ENCODE data around the gene NHS. TPM values are rescaled to one million over a fixed set of nuclear protein-coding genes. Genes with fewer than 3 reads are reported as not detected.

Gene NHS
- total RNA-seq, 1 donor from 2014 or later: 1.0 TPM

DNA sequence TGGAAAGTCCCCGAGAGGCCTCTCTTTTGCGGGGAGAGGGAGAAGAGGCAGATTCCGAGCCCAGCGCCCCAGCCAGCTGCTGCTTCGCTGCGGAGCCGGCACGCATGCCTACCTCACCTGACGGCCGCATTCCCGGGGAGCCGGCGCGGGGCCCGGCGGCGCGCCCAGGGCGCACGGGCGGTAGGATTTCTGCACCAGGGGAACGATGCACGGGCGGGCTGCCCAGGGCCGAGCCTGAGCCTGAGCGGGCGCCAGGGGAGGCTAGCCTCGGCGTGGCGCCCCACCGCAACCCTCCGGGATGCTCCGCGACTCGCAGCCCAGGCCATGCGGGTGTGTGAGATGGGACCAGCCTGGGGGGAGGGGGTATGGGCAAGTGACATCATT is 281.0 kb downstream of the NHS start:
- no peak overlapping the region for H3K27ac ChIP-seq (ENCODE audit: low read depth, low read length)
- H3K9me3 ChIP-seq (ENCODE audit: control insufficient read depth in 3 of 3, low read length in 3 of 3): no peaks in the 10 kb centered on the region
- no peaks in the 10 kb centered on the region for H3K36me3 ChIP-seq (ENCODE audit: control insufficient read depth in 3 of 3, insufficient read depth in 3 of 3, low read length in 3 of 3)
- H3K9ac ChIP-seq (ENCODE audit: low read depth in 1 of 3, low read length in 3 of 3): no peak overlapping the region
- peaks cover 2 to 13% (median 4%) of the 10 kb centered on the region in 3 donors for H3K4me1 ChIP-seq (ENCODE audit: control insufficient read depth in 3 of 3, insufficient read depth in 3 of 3, low read length in 3 of 3)
- H3K27me3 ChIP-seq (ENCODE audit: control insufficient read depth in 3 of 3, insufficient read depth in 3 of 3, low read length in 3 of 3): peaks cover 0 to 6% (median 0%) of the 10 kb centered on the region in 3 donors
- H3K4me3 ChIP-seq (ENCODE audit: low read length in 3 of 3): peak overlapping the region; percentile 25 to 63 (median 61)

DNA sequence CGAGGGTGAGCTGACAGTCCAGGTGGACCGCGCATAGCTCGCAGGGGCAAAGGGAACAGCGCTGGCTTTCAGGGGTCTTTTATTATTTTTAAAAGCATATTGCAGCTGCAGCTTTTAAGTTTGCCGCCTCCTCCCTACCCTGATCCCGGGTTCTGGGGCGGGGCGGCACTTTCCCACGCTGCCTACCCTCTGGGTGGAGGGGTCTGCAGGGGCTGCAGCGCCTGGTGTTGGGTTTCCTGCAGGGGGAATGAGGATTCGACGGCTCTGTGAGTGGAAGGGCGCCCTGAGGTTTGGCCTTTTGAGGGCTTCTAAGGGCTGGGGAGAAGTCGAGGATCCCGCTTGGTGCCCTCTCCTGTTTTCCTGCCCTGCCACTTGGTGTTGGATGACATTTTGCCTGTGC is 281.6 kb downstream of the NHS start:
- Histone ChIP-seq H3K9me3 (ENCODE audit: control insufficient read depth in 3 of 3, low read length in 3 of 3) (no peaks in the 10 kb centered on the region), H3K27me3 (ENCODE audit: control insufficient read depth in 3 of 3, insufficient read depth in 3 of 3, low read length in 3 of 3) (peaks cover 0 to 8% (median 0%) of the 10 kb centered on the region in 3 donors), H3K9ac (ENCODE audit: low read depth in 1 of 3, low read length in 3 of 3) (no peak overlapping the region), H3K4me1 (ENCODE audit: control insufficient read depth in 3 of 3, insufficient read depth in 3 of 3, low read length in 3 of 3) (peaks cover 2 to 13% (median 4%) of the 10 kb centered on the region in 3 donors), H3K27ac (ENCODE audit: low read depth, low read length) (no peak overlapping the region), H3K36me3 (ENCODE audit: control insufficient read depth in 3 of 3, insufficient read depth in 3 of 3, low read length in 3 of 3) (no peaks in the 10 kb centered on the region), H3K4me3 (ENCODE audit: low read length in 3 of 3) (no peak overlapping the region)

DNA sequence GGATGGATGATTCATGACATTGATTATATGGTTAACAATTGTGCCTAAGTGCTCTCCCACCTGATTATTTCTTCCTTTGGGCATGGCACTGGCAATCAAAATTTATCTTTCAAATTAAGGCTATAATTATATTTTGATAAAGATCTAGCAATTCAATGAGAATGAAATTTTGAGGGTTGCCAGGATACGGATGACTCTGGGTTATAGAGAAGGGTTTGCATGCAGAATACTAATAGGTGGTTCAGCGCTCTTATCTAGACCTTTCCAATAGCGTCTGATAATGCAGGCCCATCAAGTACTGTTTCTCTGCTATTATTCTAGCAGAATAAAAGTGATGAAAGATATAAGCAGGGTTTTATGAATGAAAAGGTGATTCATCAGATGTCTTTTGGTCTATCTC is 287.4 kb downstream of the NHS start:
- Histone ChIP-seq H3K36me3 (ENCODE audit: control insufficient read depth in 3 of 3, insufficient read depth in 3 of 3, low read length in 3 of 3) (no peaks in the 10 kb centered on the region), H3K9me3 (ENCODE audit: control insufficient read depth in 3 of 3, low read length in 3 of 3) (no peaks in the 10 kb centered on the region), H3K27ac (ENCODE audit: low read depth, low read length) (no peak overlapping the region), H3K4me1 (ENCODE audit: control insufficient read depth in 3 of 3, insufficient read depth in 3 of 3, low read length in 3 of 3) (no peaks in the 10 kb centered on the region), H3K9ac (ENCODE audit: low read depth in 1 of 3, low read length in 3 of 3) (no peak overlapping the region), H3K4me3 (ENCODE audit: low read length in 3 of 3) (no peak overlapping the region), H3K27me3 (ENCODE audit: control insufficient read depth in 3 of 3, insufficient read depth in 3 of 3, low read length in 3 of 3) (peaks cover 0 to 3% (median 0%) of the 10 kb centered on the region in 3 donors)

DNA sequence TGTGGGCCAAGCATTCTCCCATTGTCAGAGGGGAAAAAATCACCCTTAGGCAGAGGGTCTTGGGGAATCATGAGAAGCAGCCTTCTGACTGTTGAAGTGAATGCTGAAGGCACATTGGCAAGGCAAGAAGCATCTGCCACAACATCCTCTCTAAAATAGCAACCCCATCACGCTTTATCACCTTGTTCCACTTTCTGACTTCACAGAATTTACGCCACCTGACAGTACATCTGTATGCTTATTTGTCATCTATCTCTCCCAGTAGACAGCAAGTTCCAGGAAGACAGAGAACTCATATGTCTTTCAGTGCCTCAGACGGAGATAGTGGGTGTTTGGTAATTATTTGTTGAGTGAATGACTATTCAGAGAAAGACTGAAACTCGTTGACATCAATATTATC is 293.9 kb downstream of the NHS start:
- no peaks in the 10 kb centered on the region for H3K36me3 ChIP-seq (ENCODE audit: control insufficient read depth in 3 of 3, insufficient read depth in 3 of 3, low read length in 3 of 3)
- H3K4me3 ChIP-seq (ENCODE audit: low read length in 3 of 3): no peak overlapping the region
- no peaks in the 10 kb centered on the region for H3K9me3 ChIP-seq (ENCODE audit: control insufficient read depth in 3 of 3, low read length in 3 of 3)
- no peak overlapping the region for H3K27ac ChIP-seq (ENCODE audit: low read depth, low read length)
- no peak overlapping the region for H3K9ac ChIP-seq (ENCODE audit: low read depth in 1 of 3, low read length in 3 of 3)
- no peaks in the 10 kb centered on the region for H3K27me3 ChIP-seq (ENCODE audit: control insufficient read depth in 3 of 3, insufficient read depth in 3 of 3, low read length in 3 of 3)
- no peaks in the 10 kb centered on the region for H3K4me1 ChIP-seq (ENCODE audit: control insufficient read depth in 3 of 3, insufficient read depth in 3 of 3, low read length in 3 of 3)

DNA sequence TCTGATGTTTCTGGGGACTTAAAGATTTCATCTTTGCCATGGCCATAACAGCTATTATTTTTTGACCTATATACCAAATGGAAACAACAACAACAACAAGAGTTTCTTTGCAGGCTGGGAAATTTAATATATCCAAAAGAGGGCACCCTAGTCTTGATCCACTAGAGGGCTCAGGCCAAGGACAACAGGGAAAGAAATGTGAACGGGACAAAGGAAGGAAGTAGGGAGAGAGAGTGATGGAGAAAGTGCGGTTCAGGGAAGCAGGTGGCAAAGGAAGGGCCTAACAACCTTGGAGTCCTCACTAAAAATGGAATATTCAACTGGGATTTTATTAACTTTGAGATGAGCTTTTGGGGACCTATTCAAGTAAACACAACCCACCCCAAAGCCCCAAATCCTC is 294.5 kb downstream of the NHS start:
- Histone ChIP-seq H3K9ac (ENCODE audit: low read depth in 1 of 3, low read length in 3 of 3) (no peak overlapping the region), H3K27ac (ENCODE audit: low read depth, low read length) (no peak overlapping the region), H3K9me3 (ENCODE audit: control insufficient read depth in 3 of 3, low read length in 3 of 3) (no peaks in the 10 kb centered on the region), H3K36me3 (ENCODE audit: control insufficient read depth in 3 of 3, insufficient read depth in 3 of 3, low read length in 3 of 3) (no peaks in the 10 kb centered on the region), H3K27me3 (ENCODE audit: control insufficient read depth in 3 of 3, insufficient read depth in 3 of 3, low read length in 3 of 3) (no peaks in the 10 kb centered on the region), H3K4me1 (ENCODE audit: control insufficient read depth in 3 of 3, insufficient read depth in 3 of 3, low read length in 3 of 3) (no peaks in the 10 kb centered on the region), H3K4me3 (ENCODE audit: low read length in 3 of 3) (no peak overlapping the region)

DNA sequence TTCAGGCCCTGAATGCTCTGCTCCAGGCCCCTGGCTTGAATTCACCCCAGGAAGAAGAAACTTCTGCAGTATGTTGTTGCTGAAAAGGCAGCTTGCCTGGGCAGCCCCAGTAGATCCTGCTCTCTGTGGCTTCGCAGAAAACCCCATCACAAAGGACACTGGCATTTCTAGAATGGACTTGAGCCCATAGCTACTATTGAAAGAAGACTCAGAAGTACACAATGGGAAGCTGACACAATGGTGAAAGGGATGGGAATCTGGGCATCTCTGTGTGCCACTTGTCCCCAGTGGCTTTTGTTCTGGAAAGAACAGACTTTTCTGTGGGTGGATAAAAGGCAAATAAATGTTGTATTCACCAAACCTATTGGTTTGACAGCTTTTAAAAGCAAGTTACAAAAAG is 294.9 kb downstream of the NHS start:
- H3K27ac ChIP-seq (ENCODE audit: low read depth, low read length): no peak overlapping the region
- no peaks in the 10 kb centered on the region for H3K9me3 ChIP-seq (ENCODE audit: control insufficient read depth in 3 of 3, low read length in 3 of 3)
- no peaks in the 10 kb centered on the region for H3K4me1 ChIP-seq (ENCODE audit: control insufficient read depth in 3 of 3, insufficient read depth in 3 of 3, low read length in 3 of 3)
- H3K4me3 ChIP-seq (ENCODE audit: low read length in 3 of 3): no peak overlapping the region
- H3K9ac ChIP-seq (ENCODE audit: low read depth in 1 of 3, low read length in 3 of 3): no peak overlapping the region
- no peaks in the 10 kb centered on the region for H3K36me3 ChIP-seq (ENCODE audit: control insufficient read depth in 3 of 3, insufficient read depth in 3 of 3, low read length in 3 of 3)
- no peaks in the 10 kb centered on the region for H3K27me3 ChIP-seq (ENCODE audit: control insufficient read depth in 3 of 3, insufficient read depth in 3 of 3, low read length in 3 of 3)

DNA sequence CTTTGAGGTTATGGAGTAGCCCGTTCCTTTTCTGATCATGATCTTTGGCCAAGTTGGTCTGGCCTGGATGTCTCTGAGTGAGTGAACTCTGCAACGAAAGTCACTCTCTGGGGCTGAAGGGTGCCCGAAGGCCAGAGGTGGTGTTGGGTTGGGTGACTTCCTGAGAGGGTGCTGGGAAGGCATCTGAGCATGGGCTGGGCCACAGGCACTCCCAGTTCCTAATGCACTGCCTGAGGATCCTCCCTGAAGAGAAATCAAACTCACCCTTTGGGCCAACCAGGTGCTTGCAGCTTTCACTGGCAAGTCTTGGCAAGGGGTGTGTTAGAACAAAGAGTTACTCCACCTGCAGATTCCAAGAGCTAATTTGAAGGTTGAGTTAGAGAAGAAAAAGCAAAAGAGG is 295.9 kb downstream of the NHS start:
- Histone ChIP-seq H3K27me3 (ENCODE audit: control insufficient read depth in 3 of 3, insufficient read depth in 3 of 3, low read length in 3 of 3) (no peaks in the 10 kb centered on the region), H3K36me3 (ENCODE audit: control insufficient read depth in 3 of 3, insufficient read depth in 3 of 3, low read length in 3 of 3) (no peaks in the 10 kb centered on the region), H3K9ac (ENCODE audit: low read depth in 1 of 3, low read length in 3 of 3) (no peak overlapping the region), H3K9me3 (ENCODE audit: control insufficient read depth in 3 of 3, low read length in 3 of 3) (no peaks in the 10 kb centered on the region), H3K4me3 (ENCODE audit: low read length in 3 of 3) (no peak overlapping the region), H3K27ac (ENCODE audit: low read depth, low read length) (no peak overlapping the region), H3K4me1 (ENCODE audit: control insufficient read depth in 3 of 3, insufficient read depth in 3 of 3, low read length in 3 of 3) (no peaks in the 10 kb centered on the region)

GRCh38 chrX:17674601-17675000 is 299.6 kb downstream of the NHS start:
- Histone ChIP-seq H3K27me3 (ENCODE audit: control insufficient read depth in 3 of 3, insufficient read depth in 3 of 3, low read length in 3 of 3) (no peaks in the 10 kb centered on the region), H3K36me3 (ENCODE audit: control insufficient read depth in 3 of 3, insufficient read depth in 3 of 3, low read length in 3 of 3) (no peaks in the 10 kb centered on the region), H3K9ac (ENCODE audit: low read depth in 1 of 3, low read length in 3 of 3) (no peak overlapping the region), H3K27ac (ENCODE audit: low read depth, low read length) (no peak overlapping the region), H3K4me1 (ENCODE audit: control insufficient read depth in 3 of 3, insufficient read depth in 3 of 3, low read length in 3 of 3) (no peaks in the 10 kb centered on the region), H3K9me3 (ENCODE audit: control insufficient read depth in 3 of 3, low read length in 3 of 3) (no peaks in the 10 kb centered on the region), H3K4me3 (ENCODE audit: low read length in 3 of 3) (no peak overlapping the region)

DNA sequence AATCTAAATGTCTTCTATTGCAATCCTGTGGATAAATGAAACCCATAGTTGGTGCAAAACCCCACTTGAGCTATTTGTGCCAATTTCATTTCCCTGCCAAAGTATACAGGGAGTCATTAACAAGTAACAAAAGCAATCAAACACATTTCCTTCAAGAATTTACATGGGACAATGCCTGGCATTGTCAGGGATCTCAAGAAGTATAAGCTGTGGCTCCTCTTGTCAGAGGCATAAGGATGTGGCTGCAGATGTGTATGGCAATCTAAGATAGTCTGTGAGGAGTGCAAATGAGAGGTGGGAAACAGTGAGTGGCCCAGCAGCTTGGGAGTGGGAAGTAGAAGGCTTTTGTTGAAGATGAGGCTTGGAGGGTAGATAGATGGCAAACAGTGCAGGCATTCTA is 304.3 kb downstream of the NHS start:
- Histone ChIP-seq H3K27me3 (ENCODE audit: control insufficient read depth in 3 of 3, insufficient read depth in 3 of 3, low read length in 3 of 3) (no peaks in the 10 kb centered on the region), H3K4me1 (ENCODE audit: control insufficient read depth in 3 of 3, insufficient read depth in 3 of 3, low read length in 3 of 3) (peaks cover 0 to 2% (median 0%) of the 10 kb centered on the region in 3 donors), H3K27ac (ENCODE audit: low read depth, low read length) (no peak overlapping the region)

DNA sequence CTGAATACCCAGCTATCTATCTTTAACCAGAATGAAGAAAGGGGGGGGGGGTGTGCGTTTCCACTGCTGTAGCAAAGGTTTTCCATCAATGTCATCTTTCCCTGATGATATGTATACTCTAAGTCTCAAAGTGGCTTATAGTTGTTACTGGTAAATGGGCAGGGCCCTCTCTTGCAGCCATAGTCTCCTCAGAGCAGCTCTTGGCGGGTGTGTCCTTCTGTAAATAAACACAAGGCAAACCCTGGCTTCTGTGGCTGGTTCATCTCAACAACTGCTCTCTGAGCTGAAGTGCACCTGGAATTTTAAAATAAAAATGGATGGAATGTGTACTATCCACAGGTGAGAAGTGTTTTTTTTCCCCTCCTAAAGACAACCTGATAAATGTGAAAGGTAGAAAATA is 304.8 kb downstream of the NHS start:
- Histone ChIP-seq H3K36me3 (ENCODE audit: control insufficient read depth in 3 of 3, insufficient read depth in 3 of 3, low read length in 3 of 3) (no peaks in the 10 kb centered on the region), H3K4me1 (ENCODE audit: control insufficient read depth in 3 of 3, insufficient read depth in 3 of 3, low read length in 3 of 3) (peaks cover 0 to 2% (median 0%) of the 10 kb centered on the region in 3 donors), H3K27ac (ENCODE audit: low read depth, low read length) (no peak overlapping the region), H3K4me3 (ENCODE audit: low read length in 3 of 3) (no peak overlapping the region), H3K9me3 (ENCODE audit: control insufficient read depth in 3 of 3, low read length in 3 of 3) (no peaks in the 10 kb centered on the region), H3K27me3 (ENCODE audit: control insufficient read depth in 3 of 3, insufficient read depth in 3 of 3, low read length in 3 of 3) (no peaks in the 10 kb centered on the region), H3K9ac (ENCODE audit: low read depth in 1 of 3, low read length in 3 of 3) (no peak overlapping the region)

More for the DNA sequence above, 304.3 kb downstream of the NHS start:
- Histone ChIP-seq H3K36me3 (ENCODE audit: control insufficient read depth in 3 of 3, insufficient read depth in 3 of 3, low read length in 3 of 3) (no peaks in the 10 kb centered on the region), H3K4me3 (ENCODE audit: low read length in 3 of 3) (no peak overlapping the region), H3K9me3 (ENCODE audit: control insufficient read depth in 3 of 3, low read length in 3 of 3) (no peaks in the 10 kb centered on the region), H3K9ac (ENCODE audit: low read depth in 1 of 3, low read length in 3 of 3) (no peak overlapping the region)
